Heart right ventricle (tissue), 16 donors: ENCODE results near the gene SLC25A33. TPM values are rescaled to one million over a fixed set of nuclear protein-coding genes. Genes with fewer than 3 reads are reported as not detected.

Experiments
- ATAC-seq, 8 donors: fragments of 200-7000 bp; cut with Tn5 transposase; one replicate each; pipeline ENCODE4 v1.9.1; 2020; ENCODE audit warnings: mild to moderate bottlenecking in 8 of 8, moderate library complexity in 8 of 8, moderate number of reproducible peaks in 1 of 8
- DNase-seq, 2 donors: peaks; one replicate each; pipeline ENCODE4 v3.0.0-alpha.2; 2020
- H3K27ac ChIP-seq, 10 donors: fragments of 200-600 bp; sonication (generic) in 2 of 10; one replicate each; pipeline versions ENCODE4 v1.5.0 to v1.8.0; 2020 to 2022; ENCODE audit warnings: mild to moderate bottlenecking in 3 of 10
- H3K27me3 ChIP-seq, 7 donors: fragments of 200-600 bp; one replicate each; pipeline ENCODE4 v1.8.0; 2021 to 2022; ENCODE audit warnings: mild to moderate bottlenecking in 2 of 7
- H3K36me3 ChIP-seq, 9 donors: fragments of 200-600 bp; sonication (generic) in 1 of 9; one replicate each; pipeline versions ENCODE4 v1.5.0 to v1.8.0; 2020 to 2022; ENCODE audit warnings: mild to moderate bottlenecking in 2 of 9
- H3K4me1 ChIP-seq, 9 donors: fragments of 200-600 bp; sonication (generic) in 1 of 9; one replicate each; pipeline versions ENCODE4 v1.5.0 to v1.8.0; 2020 to 2022; ENCODE audit warnings: mild to moderate bottlenecking in 4 of 9
- H3K4me3 ChIP-seq, 10 donors: fragments of 200-600 bp; sonication (generic) in 2 of 10; one replicate each; pipeline versions ENCODE4 v1.5.0 to v1.8.0; 2020 to 2022; ENCODE audit warnings: mild to moderate bottlenecking in 7 of 10, moderate library complexity in 2 of 10
- H3K9me3 ChIP-seq, 11 donors: fragments of 200-600 bp in 10 of 11; sonication (generic) in 2 of 11; one replicate each; pipeline versions ENCODE4 v1.5.0 to v1.8.0; 2013 to 2022; ENCODE audit warnings: mild to moderate bottlenecking in 2 of 11, control low read depth in 1 of 11, moderate library complexity in 1 of 11
- CTCF ChIP-seq, 9 donors: fragments of 200-600 bp; sonication (generic) in 2 of 9; IDR thresholded peaks; one replicate each; pipeline versions ENCODE4 v1.5.0 to v1.8.0; 2021 to 2022; ENCODE audit warnings: antibody characterized with exemption in 9 of 9, mild to moderate bottlenecking in 5 of 9, moderate library complexity in 1 of 9
- WGBS, 2 donors: extraction: QIAGEN DNeasy Blood & Tissue Kit; methylation state at CpG; one replicate each; pipeline ENCODE4 v1.1.7; 2013; ENCODE audit warnings: inconsistent platforms in 1 of 2; 5-methylcytosine and 5-hydroxymethylcytosine counted together
- intact Hi-C, 10 donors: fragments of 100-400 bp; cut with DNase I; formaldehyde crosslinking; loops; one replicate each; pipeline versions ENCODE4 v1.11.1 to v1.14.2; 2022
- polyA plus RNA-seq, 2 donors: library from polyadenylated mRNA; stranded (reverse); fragments of 200-250 nt; gene quantifications; one replicate each; pipeline ENCODE4 v1.2.3, GENCODE V29; 2013
- total RNA-seq, 10 donors: library from RNA; stranded (reverse); fragmentation: NEBNext Ultra II Directional in 3 of 10; extraction: Animal tissue kit (Norgen Biotek cat#: 25700) in 3 of 10; gene quantifications; one replicate each; pipeline versions ENCODE4 v1.2.1 to v1.2.4, GENCODE V29; 2021 to 2023
- donor health status: Arrhythmogenic right ventricular cardiomyopathy.
- donor health status: ischemic (EF 13 %, LVEDD 7.1; RV severe dilation, severe dysfunction).
- donor health status: healthy with polysubstance abuse.
- donor health status: DM: no; HTN: yes; CAD: no.
- donor health status: DM: no; HTN: no; CAD: no.
- donor health status: ischemic (EF 25% LVEDD 6.9; RV normal size, moderate dysfunction).
- donor health status: ischemic (EF 25% LVEDD 5.7; RV mildly dilated, moderate dysfunction).
- donor health status: healthy.
- donor health status: DM: yes; HTN: yes; CAD: no.
- donor health status: Ischemic cardiomyopathy.
- donor health status: ischemic (EF 35%, LVEDD 5.7; RV mildly dilated, moderate dysfunction).
- donor health status: nonischemic (EF 11% LVEDD 7.7; RV severe dilation, severe dysfunction).
- donor health status: DM: yes; HTN: yes; CAD: no.
- donor health status: PGD.
- donor health status: ischemic (EF 29% LVEDD 5.4; RV normal size, mild dysfunction).
- donor health status: nonischemic (EF 23%, LVEDD 6.1; RV moderate dilation, normal function).

SLC25A33 gene
- total and polyA plus RNA-seq, 12 donors = 2.8 to 7.7 (median 5.4) TPM

- WGBS, 2 donors = 91% methylated on average over 6 of the region's 6 CpGs
- Histone ChIP-seq H3K27me3 (no peaks in the 10 kb centered on the region), H3K27ac (no peak overlapping the region), H3K9me3 (no peaks in the 10 kb centered on the region), H3K4me1 (peaks cover 0 to 12% (median 0%) of the 10 kb centered on the region in 9 donors), H3K4me3 (no peak overlapping the region), H3K36me3 (peaks cover 0 to 74% (median 5%) of the 10 kb centered on the region in 9 donors)
- ATAC-seq (no peak), DNase-seq (no peak)
- no peak for TF ChIP-seq CTCF (IDR thresholded peaks at IDR 0.05)
- intact Hi-C loops = loop anchor here in 6 of 10 donors (5.0 to 10.0 kb wide), 4 partner anchors 281 to 311 kb away; partner anchors contain the start of gene SPSB1 (in 1 of the 6)
Observed at GRCh38 chr1:9575486-9575885, 36.2 kb downstream of the SLC25A33 start.

GRCh38 chr1:9576903-9577302 is 37.6 kb downstream of the SLC25A33 start:
- Histone ChIP-seq H3K9me3 (no peaks in the 10 kb centered on the region), H3K27me3 (no peaks in the 10 kb centered on the region), H3K27ac (no peak overlapping the region), H3K4me3 (no peak overlapping the region), H3K4me1 (peaks cover 0 to 8% (median 0%) of the 10 kb centered on the region in 9 donors), H3K36me3 (peaks cover 0 to 77% (median 5%) of the 10 kb centered on the region in 9 donors)
- ATAC-seq (no peak), DNase-seq (no peak)
- TF ChIP-seq CTCF (IDR thresholded peaks at IDR 0.05) = no peak
- WGBS, 2 donors = 98 to 99% methylated on average over 6 of the region's 6 CpGs
- intact Hi-C loops = loop anchor here in 6 of 10 donors (5.0 to 10.0 kb wide), 4 partner anchors 282 to 312 kb away; partner anchors contain the start of gene SPSB1 (in 1 of the 6)

- ATAC-seq = no peak
- peaks cover 0 to 8% (median 0%) of the 10 kb centered on the region in 9 donors for H3K4me1 ChIP-seq
- intact Hi-C loops = loop anchor here in 6 of 10 donors (5.0 to 10.0 kb wide), 4 partner anchors 283 to 313 kb away; partner anchors contain the start of gene SPSB1 (in 1 of the 6)
- TF ChIP-seq CTCF (IDR thresholded peaks at IDR 0.05) = no peak
- H3K9me3 ChIP-seq = no peaks in the 10 kb centered on the region
- 87 to 98% methylated on average over 5 of the region's 5 CpGs for WGBS, 2 donors
- no peak overlapping the region for H3K4me3 ChIP-seq
- peaks cover 0 to 77% (median 5%) of the 10 kb centered on the region in 9 donors for H3K36me3 ChIP-seq
- DNase-seq = no peak
- H3K27ac ChIP-seq = no peak overlapping the region
- no peaks in the 10 kb centered on the region for H3K27me3 ChIP-seq
Observed at GRCh38 chr1:9577423-9577822, 38.2 kb downstream of the SLC25A33 start.

GRCh38 chr1:9580942-9581341 is 41.7 kb downstream of the SLC25A33 start:
- Histone ChIP-seq H3K36me3 (peaks cover 0 to 85% (median 5%) of the 10 kb centered on the region in 9 donors), H3K4me1 (peaks cover 0 to 8% (median 0%) of the 10 kb centered on the region in 9 donors), H3K27me3 (no peaks in the 10 kb centered on the region), H3K27ac (no peak overlapping the region), H3K4me3 (no peak overlapping the region), H3K9me3 (no peaks in the 10 kb centered on the region)
- DNase-seq (no peak), ATAC-seq (no peak)
- no peak for TF ChIP-seq CTCF (IDR thresholded peaks at IDR 0.05)
- intact Hi-C loops = no loop called here
- 91% methylated on average over 2 of the region's 2 CpGs for WGBS, 2 donors
